GM10248 (cell line): ENCODE measurements around the gene SAFB2.
A peak's percentile ranks its signal among the peaks of the same experiment; 100 is the strongest.

Experiments used
- CTCF ChIA-PET: fragments of 300-600 bp; sonication (Branson Sonifier 250); formaldehyde crosslinking; extraction: SDS; loops from one replicate; lab custom pipeline; 2021; ENCODE audit warnings: antibody characterized with exemption; lab: Yijun Ruan, JAX
- POLR2A ChIA-PET: fragments of 350-650 bp; sonication (Branson Sonifier 250); formaldehyde crosslinking; extraction: SDS; loops from one replicate; lab custom pipeline; 2020; ENCODE audit warnings: antibody characterized with exemption; lab: Yijun Ruan, JAX
- DNase-seq: peaks from one replicate; pipeline ENCODE4 v3.0.0; 2012; ENCODE audit errors: extremely low spot score
- TF ChIP-seq, protein P1 (sequence below): IDR thresholded peaks from 2 replicates; pipeline ENCODE4 v1.5.1; 2012; ENCODE audit warnings: mild to moderate bottlenecking, low read depth; ENCODE audit errors: extremely low read depth, missing control alignments, control extremely low read depth

Gene SAFB2

DNA sequence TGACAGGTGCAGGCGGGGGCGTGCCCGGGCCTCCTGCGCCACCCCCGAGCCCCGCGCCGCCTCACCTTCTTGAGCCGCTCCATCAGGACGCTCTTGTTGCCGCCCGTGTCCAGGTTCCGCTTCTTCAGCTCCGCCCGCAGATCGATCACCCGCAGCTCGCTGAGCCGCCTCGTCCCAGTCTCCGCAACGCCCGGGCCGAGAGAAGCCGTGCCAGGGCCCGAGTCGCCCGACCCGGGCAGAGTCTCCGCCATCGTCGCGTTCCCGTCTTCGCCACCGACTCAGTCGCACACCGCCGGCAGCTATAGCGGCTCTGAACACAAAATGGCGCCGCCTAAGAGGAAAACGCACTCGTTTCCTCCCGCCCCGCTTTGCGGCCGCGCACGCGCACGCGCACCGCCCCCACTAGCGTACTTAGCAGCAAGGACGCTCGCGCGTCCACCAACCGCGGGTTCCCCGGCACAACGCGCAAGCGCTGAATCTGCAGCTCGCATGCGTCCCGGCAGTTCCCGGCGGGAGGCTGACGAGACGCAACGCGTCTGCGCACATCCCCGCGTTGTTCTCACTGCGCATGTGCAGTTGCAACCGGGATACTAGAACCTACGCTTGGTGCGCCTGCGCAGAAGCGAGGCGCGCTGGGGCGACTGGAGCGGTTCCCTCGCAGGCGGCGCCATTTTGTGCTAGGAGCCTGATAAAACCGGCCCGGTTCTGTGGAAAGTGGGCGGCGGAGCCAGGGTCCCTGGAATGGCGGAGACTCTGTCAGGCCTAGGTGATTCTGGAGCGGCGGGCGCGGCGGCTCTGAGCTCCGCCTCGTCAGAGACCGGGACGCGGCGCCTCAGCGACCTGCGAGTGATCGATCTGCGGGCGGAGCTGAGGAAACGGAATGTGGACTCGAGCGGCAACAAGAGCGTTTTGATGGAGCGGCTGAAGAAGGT, at the start of gene SAFB2, which contains the start of gene SAFB:
TSS of gene SAFB2 (minus strand) at position 312 of the 932 bp plus-strand sequence. CDS start at position 251, 61 bp downstream.
TSS of gene SAFB (plus strand) at position 619 of the 932 bp plus-strand sequence. CDS start at position 742, 123 bp downstream.
- TF ChIP-seq, protein P1, sequence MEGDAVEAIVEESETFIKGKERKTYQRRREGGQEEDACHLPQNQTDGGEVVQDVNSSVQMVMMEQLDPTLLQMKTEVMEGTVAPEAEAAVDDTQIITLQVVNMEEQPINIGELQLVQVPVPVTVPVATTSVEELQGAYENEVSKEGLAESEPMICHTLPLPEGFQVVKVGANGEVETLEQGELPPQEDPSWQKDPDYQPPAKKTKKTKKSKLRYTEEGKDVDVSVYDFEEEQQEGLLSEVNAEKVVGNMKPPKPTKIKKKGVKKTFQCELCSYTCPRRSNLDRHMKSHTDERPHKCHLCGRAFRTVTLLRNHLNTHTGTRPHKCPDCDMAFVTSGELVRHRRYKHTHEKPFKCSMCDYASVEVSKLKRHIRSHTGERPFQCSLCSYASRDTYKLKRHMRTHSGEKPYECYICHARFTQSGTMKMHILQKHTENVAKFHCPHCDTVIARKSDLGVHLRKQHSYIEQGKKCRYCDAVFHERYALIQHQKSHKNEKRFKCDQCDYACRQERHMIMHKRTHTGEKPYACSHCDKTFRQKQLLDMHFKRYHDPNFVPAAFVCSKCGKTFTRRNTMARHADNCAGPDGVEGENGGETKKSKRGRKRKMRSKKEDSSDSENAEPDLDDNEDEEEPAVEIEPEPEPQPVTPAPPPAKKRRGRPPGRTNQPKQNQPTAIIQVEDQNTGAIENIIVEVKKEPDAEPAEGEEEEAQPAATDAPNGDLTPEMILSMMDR = no peak
- CTCF ChIA-PET = interaction anchor here (1.2 to 1.7 kb wide), 3 partner anchors 64 to 68 kb away, joined by 3 to 6 read pairs (median 4); partner anchors contain the start of gene RPL36
- POLR2A ChIA-PET = interaction anchor here (0.5 to 1.6 kb wide), 12 partner anchors 8 to 776 kb away, joined by 3 to 11 read pairs (median 3); partner anchors contain the start of gene RPL36
- DNase-seq = peak; percentile 99

DNA sequence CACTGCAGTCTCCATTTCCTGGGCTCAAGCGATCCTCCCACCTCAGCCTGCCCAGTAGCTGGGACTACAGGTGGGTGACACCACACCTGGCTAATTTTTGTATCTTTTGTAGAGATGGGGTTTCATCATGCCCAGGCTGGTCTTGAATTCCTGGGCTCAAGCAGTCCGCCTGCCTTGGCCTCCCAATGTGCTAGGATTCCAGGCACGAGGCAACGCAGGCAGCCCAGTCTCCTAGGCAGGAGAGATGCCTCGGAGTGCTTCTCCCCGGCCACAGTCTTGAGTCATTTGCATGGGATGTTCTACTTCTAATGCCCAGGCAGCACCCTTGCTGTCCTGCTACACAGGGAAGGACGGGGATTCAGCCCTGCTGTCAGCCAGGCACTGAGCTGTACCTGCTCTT, 49.0 kb upstream of the SAFB2 start:
- ChIA-PET POLR2A (interaction anchor here (0.6 kb wide), 1 partner anchor 48 kb away, joined by 4 read pairs; no protein-coding TSS in a partner anchor), CTCF (interaction anchor here (1.1 to 2.5 kb wide), 3 partner anchors 9 to 18 kb away, joined by 3 to 8 read pairs (median 6); partner anchors contain the start of gene RPL36)
- no peak for DNase-seq
- TF ChIP-seq, protein P1 = no peak

DNA sequence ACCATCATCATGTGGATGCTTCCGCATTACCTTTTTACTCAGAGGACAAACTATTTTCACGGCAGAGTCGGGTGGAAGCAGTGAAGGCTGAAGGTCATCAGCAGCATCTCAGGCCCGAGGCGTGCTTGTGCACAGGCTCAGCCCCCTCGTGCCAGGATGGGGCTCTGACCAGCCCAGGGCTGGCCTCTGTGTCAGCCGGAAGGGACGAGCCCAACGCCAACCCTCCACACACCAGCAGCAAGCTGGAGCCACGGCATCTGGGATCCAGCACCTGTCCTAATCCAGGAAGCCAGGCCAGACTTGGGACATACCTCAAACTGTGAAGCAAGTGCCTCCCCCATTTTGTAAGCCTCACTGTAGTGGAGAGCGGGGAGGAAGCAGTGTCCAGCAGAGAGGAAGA, 46.6 kb upstream of the SAFB2 start:
- ChIA-PET CTCF (interaction anchor here (2.0 to 2.5 kb wide), 2 partner anchors 18 to 21 kb away, joined by 8 read pairs; partner anchors contain the start of gene RPL36), POLR2A (no interaction called here)
- no peak for DNase-seq
- TF ChIP-seq, protein P1 = no peak

DNA sequence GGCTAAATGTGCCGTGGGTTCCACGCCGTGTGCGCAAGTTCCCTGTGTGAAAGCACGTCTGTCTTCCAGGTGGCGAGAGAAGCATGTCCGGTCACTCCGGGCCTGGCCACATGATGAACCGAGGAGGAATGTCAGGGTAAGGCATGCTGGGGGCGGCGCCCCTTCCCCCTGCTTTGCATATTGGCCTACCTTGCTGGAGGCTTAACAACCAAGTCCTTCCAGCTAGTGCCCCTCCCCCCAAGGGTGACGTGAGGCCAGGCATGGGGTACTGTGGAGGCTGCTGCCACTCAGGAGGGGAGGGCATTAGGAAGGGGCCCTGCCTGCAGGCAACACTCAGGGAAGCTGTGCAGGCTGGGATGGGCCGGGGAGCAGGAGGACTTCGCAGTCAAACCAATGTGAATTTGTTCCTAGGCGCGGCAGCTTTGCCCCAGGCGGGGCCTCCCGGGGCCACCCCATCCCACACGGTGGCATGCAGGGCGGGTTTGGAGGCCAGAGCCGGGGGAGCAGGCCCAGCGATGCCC, 45.2 kb upstream of the SAFB2 start:
- CTCF ChIA-PET = interaction anchor here (1.3 kb wide), 1 partner anchor 22 kb away, joined by 3 read pairs; no protein-coding TSS in a partner anchor
- TF ChIP-seq, protein P1 = no peak
- POLR2A ChIA-PET = no interaction called here
- DNase-seq = no peak

DNA sequence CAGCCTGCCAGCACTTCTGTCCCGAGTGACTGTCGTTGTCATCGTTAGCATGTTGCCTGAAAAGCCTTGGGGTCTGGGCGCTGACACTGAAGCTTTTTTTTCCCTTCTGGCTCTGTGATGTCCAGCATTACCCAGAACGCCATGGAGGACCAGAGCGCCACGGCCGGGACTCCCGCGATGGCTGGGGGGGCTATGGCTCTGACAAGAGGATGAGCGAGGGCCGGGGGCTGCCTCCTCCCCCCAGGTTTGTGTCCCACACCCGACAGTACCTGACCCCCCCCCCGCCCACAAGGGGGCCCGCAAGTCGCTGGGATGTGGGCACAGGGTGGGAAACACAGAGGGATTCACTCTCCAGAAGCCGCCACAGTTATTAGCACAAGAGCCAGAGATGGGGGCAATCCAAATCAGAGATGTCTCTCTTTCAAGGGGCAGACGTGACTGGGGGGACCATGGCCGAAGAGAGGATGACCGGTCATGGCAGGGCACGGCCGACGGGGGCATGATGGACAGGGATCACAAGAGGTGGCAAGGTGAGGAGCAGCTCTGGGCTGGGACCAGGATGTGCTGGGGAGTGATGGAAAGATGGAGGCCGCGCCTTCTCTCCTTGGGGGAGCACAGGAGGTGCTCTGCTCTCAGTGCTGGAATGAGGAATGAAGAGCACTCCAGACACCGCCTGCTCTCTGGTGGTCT, 44.5 kb upstream of the SAFB2 start:
- POLR2A ChIA-PET = no interaction called here
- CTCF ChIA-PET = interaction anchor here (1.3 to 1.6 kb wide), 2 partner anchors 10 to 22 kb away, joined by 3 read pairs; no protein-coding TSS in a partner anchor
- no peak for DNase-seq
- TF ChIP-seq, protein P1 = no peak
